Activated B cell treated with CpG ODN at 0.5 μM for 24 hours (primary cell): ENCODE measurements around the gene DNMT3L. TPM values are rescaled to one million over a fixed set of nuclear protein-coding genes. Genes with fewer than 3 reads are reported as not detected.

Source experiments
- ATAC-seq: fragments of 200-7000 bp; cut with Tn5 transposase; one replicate; pipeline ENCODE4 v1.10.0; 2021; ENCODE audit warnings: low read depth, mild to moderate bottlenecking, moderate library complexity
- CTCF ChIA-PET: fragments of 350-600 bp; sonication (Branson Sonifier 250); formaldehyde crosslinking; loops from one replicate; lab custom pipeline; 2021; ENCODE audit warnings: antibody characterized with exemption; lab: Charles Lee
- POLR2A ChIA-PET: fragments of 350-600 bp; sonication (Branson Sonifier 250); formaldehyde crosslinking; loops from one replicate; lab custom pipeline; 2021; ENCODE audit warnings: antibody characterized with exemption; lab: Charles Lee
- DNase-seq: peaks from one replicate; pipeline ENCODE4 v3.0.0; 2022
- H3K27ac Mint-ChIP-seq: one replicate; pipeline ENCODE4 v1.8.0; 2020; ENCODE audit warnings: mixed read lengths
- H3K27me3 Mint-ChIP-seq: one replicate; pipeline ENCODE4 v1.8.0; 2021; ENCODE audit warnings: mixed read lengths
- H3K36me3 Mint-ChIP-seq: one replicate; pipeline ENCODE4 v1.8.0; 2021; ENCODE audit warnings: low read depth, mixed read lengths
- H3K4me1 Mint-ChIP-seq: one replicate; pipeline ENCODE4 v1.8.0; 2021; ENCODE audit warnings: mixed read lengths
- H3K4me3 Mint-ChIP-seq: one replicate; pipeline ENCODE4 v1.8.0; 2020; ENCODE audit warnings: mild to moderate bottlenecking, mixed read lengths
- H3K9me3 Mint-ChIP-seq: one replicate; pipeline ENCODE4 v1.8.0; 2020; ENCODE audit warnings: mixed read lengths
- intact Hi-C: fragments of 100-400 bp; cut with micrococcal nuclease; formaldehyde crosslinking; loops from one replicate; pipeline ENCODE4 v1.15.1; 2024
- total RNA-seq: library from RNA; stranded (reverse); gene quantifications from 2 replicates; pipeline ENCODE4 v1.2.3, GENCODE V29; 2022
- TF ChIP-seq, protein P1 (sequence below): fragments of 200-600 bp; IDR thresholded peaks from one replicate; pipeline ENCODE4 v1.8.0; 2022; ENCODE audit warnings: antibody characterized with exemption, mild to moderate bottlenecking

The DNMT3L gene
- total RNA-seq, 1 donor from 2014 or later: not detected

DNA sequence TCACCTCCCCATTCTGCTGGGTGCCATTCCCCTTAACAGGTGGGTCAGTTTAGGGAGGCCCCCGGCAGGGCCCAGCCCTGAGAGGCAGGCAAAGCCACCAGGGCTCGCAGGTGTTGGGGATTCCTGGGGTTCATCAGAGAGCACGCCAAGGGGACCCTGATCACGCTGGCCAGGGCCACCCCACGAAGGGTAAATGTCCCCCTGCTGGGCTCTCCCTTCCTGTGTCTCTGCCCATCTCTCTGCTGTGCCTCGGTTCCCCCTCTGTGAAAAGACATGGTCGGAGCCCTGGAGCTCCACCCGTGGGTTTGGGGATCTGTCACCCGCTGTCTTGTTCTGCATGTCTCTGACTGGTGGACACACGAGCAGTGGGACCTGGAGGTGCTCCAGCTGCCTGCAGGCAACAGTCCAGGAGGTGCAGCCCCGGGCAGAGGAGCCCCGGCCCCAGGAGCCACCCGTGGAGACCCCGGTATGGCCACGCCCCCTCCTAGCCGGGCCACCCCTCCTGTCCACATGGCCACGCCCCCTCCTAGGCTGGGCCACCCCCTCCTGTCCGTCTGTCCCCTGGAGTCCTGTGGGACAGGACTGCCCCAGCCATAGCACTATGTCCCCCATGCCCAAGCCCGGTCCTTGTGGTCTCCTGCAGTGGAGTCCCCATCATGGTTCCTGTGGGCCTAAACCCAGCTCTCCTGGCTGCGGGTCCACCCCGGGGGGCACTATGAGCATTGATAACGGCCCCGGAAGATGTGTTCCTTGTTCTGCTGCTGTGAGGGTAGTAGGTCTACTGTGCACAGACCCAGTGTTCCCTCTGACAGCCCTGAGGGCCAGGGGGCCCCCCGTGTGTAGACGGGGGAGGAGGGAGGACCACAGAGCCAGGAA lies 30.5 kb upstream of the DNMT3L start:
- peaks cover 2% of the 10 kb centered on the region for H3K27me3 Mint-ChIP-seq
- no peaks in the 10 kb centered on the region for H3K9me3 Mint-ChIP-seq
- H3K36me3 Mint-ChIP-seq: no peaks in the 10 kb centered on the region
- H3K4me3 Mint-ChIP-seq: peak overlapping the region; percentile 19
- POLR2A ChIA-PET: interaction anchor here (0.6 kb wide), 1 partner anchor 474 kb away, joined by 4 read pairs; no protein-coding TSS in a partner anchor
- DNase-seq (no peak), ATAC-seq (no peak)
- no peak overlapping the region for H3K27ac Mint-ChIP-seq
- intact Hi-C loops: no loop called here
- CTCF ChIA-PET: no interaction called here
- TF ChIP-seq, protein P1, sequence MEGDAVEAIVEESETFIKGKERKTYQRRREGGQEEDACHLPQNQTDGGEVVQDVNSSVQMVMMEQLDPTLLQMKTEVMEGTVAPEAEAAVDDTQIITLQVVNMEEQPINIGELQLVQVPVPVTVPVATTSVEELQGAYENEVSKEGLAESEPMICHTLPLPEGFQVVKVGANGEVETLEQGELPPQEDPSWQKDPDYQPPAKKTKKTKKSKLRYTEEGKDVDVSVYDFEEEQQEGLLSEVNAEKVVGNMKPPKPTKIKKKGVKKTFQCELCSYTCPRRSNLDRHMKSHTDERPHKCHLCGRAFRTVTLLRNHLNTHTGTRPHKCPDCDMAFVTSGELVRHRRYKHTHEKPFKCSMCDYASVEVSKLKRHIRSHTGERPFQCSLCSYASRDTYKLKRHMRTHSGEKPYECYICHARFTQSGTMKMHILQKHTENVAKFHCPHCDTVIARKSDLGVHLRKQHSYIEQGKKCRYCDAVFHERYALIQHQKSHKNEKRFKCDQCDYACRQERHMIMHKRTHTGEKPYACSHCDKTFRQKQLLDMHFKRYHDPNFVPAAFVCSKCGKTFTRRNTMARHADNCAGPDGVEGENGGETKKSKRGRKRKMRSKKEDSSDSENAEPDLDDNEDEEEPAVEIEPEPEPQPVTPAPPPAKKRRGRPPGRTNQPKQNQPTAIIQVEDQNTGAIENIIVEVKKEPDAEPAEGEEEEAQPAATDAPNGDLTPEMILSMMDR: no peak
- peaks cover 35% of the 10 kb centered on the region for H3K4me1 Mint-ChIP-seq

DNA sequence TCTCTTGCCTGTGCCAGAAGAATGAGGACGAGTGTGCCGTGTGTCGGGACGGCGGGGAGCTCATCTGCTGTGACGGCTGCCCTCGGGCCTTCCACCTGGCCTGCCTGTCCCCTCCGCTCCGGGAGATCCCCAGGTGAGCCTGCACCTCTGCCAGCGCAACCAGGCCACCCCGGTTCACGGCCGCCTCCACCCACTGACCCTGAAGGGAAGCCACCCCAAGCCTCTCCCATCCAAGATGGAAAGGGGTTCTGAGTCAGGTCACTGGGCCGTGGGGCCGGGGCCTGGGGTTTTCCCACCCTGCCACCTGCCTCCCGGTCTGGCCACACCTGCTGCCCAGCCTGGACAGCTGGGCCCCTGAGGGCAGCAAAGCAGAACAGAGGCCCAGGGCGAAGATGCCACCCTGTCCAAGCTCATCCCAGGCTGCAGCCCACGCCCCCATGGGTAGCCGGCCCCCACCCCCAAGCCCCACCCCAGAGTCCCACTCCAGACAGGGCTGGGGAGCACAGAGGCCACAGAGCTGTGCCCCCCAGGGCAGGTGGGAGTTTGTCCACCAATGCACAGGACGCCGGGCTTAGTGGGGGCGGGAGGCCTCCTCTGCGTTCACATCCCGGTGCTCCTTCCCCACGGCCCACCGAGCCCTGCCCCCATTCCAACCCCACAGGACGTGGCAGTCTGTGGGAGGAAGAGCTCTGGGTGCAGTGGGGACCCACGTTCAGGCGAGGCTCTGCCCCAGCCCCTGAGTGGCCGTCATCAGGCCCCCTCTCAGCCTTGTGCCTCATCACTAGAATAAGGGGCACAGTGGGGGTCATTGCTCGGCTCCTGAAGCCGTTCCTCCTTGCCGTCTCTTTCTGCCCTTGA lies 29.6 kb upstream of the DNMT3L start:
- Mint-ChIP-seq H3K27me3 (peaks cover 2% of the 10 kb centered on the region), H3K4me3 (no peak overlapping the region), H3K27ac (no peak overlapping the region), H3K9me3 (no peaks in the 10 kb centered on the region), H3K36me3 (no peaks in the 10 kb centered on the region), H3K4me1 (peaks cover 34% of the 10 kb centered on the region)
- no peak for DNase-seq
- TF ChIP-seq, protein P1: no peak
- CTCF ChIA-PET: no interaction called here
- POLR2A ChIA-PET: interaction anchor here (0.6 kb wide), 1 partner anchor 473 kb away, joined by 4 read pairs; no protein-coding TSS in a partner anchor
- intact Hi-C loops: no loop called here
- no peak for ATAC-seq

DNA sequence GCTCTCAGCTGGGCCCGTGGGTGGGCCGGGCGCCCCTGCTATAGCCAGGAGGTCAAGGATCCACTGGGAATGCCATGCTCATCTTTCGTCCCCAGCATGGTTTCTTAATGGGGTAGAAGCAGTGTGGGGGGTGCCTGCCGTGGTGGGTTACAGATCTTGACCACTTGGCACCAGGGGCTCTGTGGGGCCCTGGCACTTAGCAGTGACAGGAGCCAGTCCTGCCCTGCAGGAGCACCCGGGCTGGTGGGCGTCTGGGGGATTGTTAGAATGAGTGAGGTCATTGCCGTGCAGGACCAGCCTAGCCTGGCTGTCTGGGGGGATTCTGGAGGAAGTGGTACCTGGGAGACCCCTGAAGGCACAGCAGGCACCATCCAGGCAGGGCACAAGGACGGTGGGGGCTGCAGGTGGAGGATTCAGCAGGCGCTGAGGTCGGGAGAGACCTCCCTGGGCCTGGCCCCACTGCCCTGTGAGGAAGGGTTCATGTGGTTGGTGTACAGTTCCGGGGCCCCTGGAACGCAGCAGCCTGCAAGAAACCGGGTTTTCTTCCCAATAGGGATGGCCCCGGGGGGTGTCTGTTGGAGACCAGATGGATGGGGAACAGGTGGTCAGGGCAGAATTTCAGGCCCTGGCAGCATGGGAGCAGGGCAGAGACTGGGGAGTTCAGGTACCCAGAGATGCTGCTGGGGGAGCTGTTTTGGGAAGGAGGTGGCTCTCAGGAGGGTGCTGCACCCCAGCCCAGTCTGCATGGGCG lies 28.8 kb upstream of the DNMT3L start:
- Mint-ChIP-seq H3K27ac (no peak overlapping the region), H3K4me3 (no peak overlapping the region), H3K4me1 (peaks cover 28% of the 10 kb centered on the region), H3K36me3 (no peaks in the 10 kb centered on the region), H3K27me3 (peaks cover 2% of the 10 kb centered on the region), H3K9me3 (no peaks in the 10 kb centered on the region)
- TF ChIP-seq, protein P1: no peak
- CTCF ChIA-PET: no interaction called here
- ATAC-seq (no peak), DNase-seq (no peak)
- intact Hi-C loops: no loop called here
- POLR2A ChIA-PET: no interaction called here

DNA sequence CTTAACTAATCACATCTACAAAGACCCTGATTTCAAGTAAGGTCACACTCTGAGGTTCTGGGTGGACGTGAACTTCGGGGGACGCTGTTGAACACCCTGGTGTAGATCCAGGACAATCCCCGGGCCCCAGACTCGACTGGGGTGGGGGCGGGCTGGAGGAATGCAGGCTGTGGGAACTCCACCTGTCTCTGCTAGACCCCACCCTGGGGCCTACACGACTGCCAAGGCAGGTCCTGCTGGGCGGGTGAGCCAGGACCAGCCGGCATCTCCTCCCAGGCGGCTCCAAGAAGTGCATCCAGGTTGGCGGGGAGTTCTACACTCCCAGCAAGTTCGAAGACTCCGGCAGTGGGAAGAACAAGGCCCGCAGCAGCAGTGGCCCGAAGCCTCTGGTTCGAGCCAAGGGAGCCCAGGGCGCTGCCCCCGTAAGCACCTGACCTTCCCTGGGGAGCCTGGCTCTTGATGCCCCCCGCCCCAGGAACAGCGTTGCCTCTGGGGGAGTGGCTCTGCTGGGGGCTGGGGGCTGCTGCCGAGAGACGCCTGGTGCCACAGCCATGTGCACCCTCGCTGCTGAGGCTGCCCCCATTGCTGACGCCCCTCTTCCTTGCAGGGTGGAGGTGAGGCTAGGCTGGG lies 27.8 kb upstream of the DNMT3L start:
- intact Hi-C loops: no loop called here
- TF ChIP-seq, protein P1: no peak
- POLR2A ChIA-PET: no interaction called here
- peaks cover 2% of the 10 kb centered on the region for H3K27me3 Mint-ChIP-seq
- H3K27ac Mint-ChIP-seq: no peak overlapping the region
- no peak overlapping the region for H3K4me3 Mint-ChIP-seq
- no peaks in the 10 kb centered on the region for H3K36me3 Mint-ChIP-seq
- CTCF ChIA-PET: no interaction called here
- ATAC-seq (no peak), DNase-seq (no peak)
- peaks cover 18% of the 10 kb centered on the region for H3K4me1 Mint-ChIP-seq
- no peaks in the 10 kb centered on the region for H3K9me3 Mint-ChIP-seq
